Fibroblast of the aortic adventitia (primary cell): ENCODE results near the gene DCAF4L1. TPM values are rescaled to one million over a fixed set of nuclear protein-coding genes. Genes with fewer than 3 reads are reported as not detected.

ENCODE experiments used
- DNase-seq: peaks from one replicate; pipeline ENCODE4 v3.0.0-alpha.2; 2010; ENCODE audit warnings: low read depth
- H3K4me3 ChIP-seq: 2 replicates; pipeline ENCODE4 v1.5.1; 2011; ENCODE audit warnings: low read depth, mild to moderate bottlenecking, control low read depth, low read length, moderate library complexity
- CTCF ChIP-seq: IDR thresholded peaks from 2 replicates; pipeline ENCODE4 v1.5.1; 2011; ENCODE audit warnings: mild to moderate bottlenecking, low read length, control low read depth, inconsistent platforms; ENCODE audit not compliant: insufficient read depth
- total RNA-seq: library from RNA; depleted of rRNA; stranded (reverse); fragments of >200 nt; gene quantifications from 2 replicates; pipeline ENCODE4 v1.2.3, GENCODE V29; 2012; ENCODE audit warnings: low replicate concordance

Gene DCAF4L1
- total RNA-seq, 1 donor = 0.09 TPM

GRCh38 chr4:41985151-41985550 lies 3.6 kb downstream of the DCAF4L1 start:
- no peak overlapping the region for H3K4me3 ChIP-seq
- no peak for DNase-seq
- no peak for TF ChIP-seq CTCF

GRCh38 chr4:41989994-41990364 lies 8.4 kb downstream of the DCAF4L1 start:
- TF ChIP-seq CTCF = no peak
- no peak for DNase-seq
- peak overlapping the region; percentile 89 for H3K4me3 ChIP-seq

GRCh38 chr4:41990365-41991111 lies 9.0 kb downstream of the DCAF4L1 start, which contains the start of gene SLC30A9:
TSS of gene SLC30A9 (plus strand) at chr4:41990530. CDS start at chr4:41990652, 122 bp downstream.
- peak; percentile 93 for DNase-seq
- peak within 1 kb of the TSS; percentile 89 for H3K4me3 ChIP-seq
- peak; percentile 50 for TF ChIP-seq CTCF

- no peak for TF ChIP-seq CTCF
- H3K4me3 ChIP-seq = peak overlapping the region; percentile 4
- DNase-seq = peak; percentile 11
Observed at GRCh38 chr4:41991916-41992767, 10.6 kb downstream of the DCAF4L1 start.

- H3K4me3 ChIP-seq = no peak overlapping the region
- no peak for TF ChIP-seq CTCF
- DNase-seq = no peak
Observed at GRCh38 chr4:41992967-41993857, 11.7 kb downstream of the DCAF4L1 start.

GRCh38 chr4:41994461-41994985 lies 13.0 kb downstream of the DCAF4L1 start:
- no peak for DNase-seq
- TF ChIP-seq CTCF = no peak
- H3K4me3 ChIP-seq = no peak overlapping the region
